ENCODE measurements around the gene UCP1. TPM values are rescaled to one million over a fixed set of nuclear protein-coding genes. Genes with fewer than 3 reads are reported as not detected.
A peak's percentile ranks its signal among the peaks of the same experiment; 100 is the strongest.

UCP1 gene
- total RNA-seq, 4 donors from 2014 or later: not detected

- H3K36me3 ChIP-seq: peaks cover 3% of the 10 kb centered on the region
- TF ChIP-seq POLR2AphosphoS5 (IDR thresholded peaks at IDR 0.05): no peak
- no peak for TF ChIP-seq EP300 (IDR thresholded peaks at IDR 0.05)
- no peak for TF ChIP-seq CTCF (IDR thresholded peaks at IDR 0.05)
- TF ChIP-seq POLR2A (IDR thresholded peaks at IDR 0.05): no peak
- no peak overlapping the region for H3K27ac ChIP-seq
- 82% methylated on average over 6 of the region's 6 CpGs for WGBS
- H3K27me3 ChIP-seq: no peaks in the 10 kb centered on the region
- H3K4me1 ChIP-seq: no peaks in the 10 kb centered on the region
- H3K9me3 ChIP-seq: no peaks in the 10 kb centered on the region
- no peak for DNase-seq (ENCODE audit: low spot score in 2 of 2)
- H3K4me3 ChIP-seq: no peak overlapping the region
Observed at GRCh38 chr4:140556372-140557085, 12.2 kb downstream of the UCP1 start.

- Histone ChIP-seq H3K9me3 (no peaks in the 10 kb centered on the region), H3K4me1 (no peaks in the 10 kb centered on the region), H3K27ac (no peak overlapping the region), H3K4me3 (no peak overlapping the region), H3K27me3 (no peaks in the 10 kb centered on the region), H3K36me3 (peaks cover 27% of the 10 kb centered on the region)
- TF ChIP-seq POLR2A (IDR thresholded peaks at IDR 0.05): no peak
- TF ChIP-seq POLR2AphosphoS5 (IDR thresholded peaks at IDR 0.05): no peak
- no peak for TF ChIP-seq EP300 (IDR thresholded peaks at IDR 0.05)
- TF ChIP-seq CTCF (IDR thresholded peaks at IDR 0.05): no peak
- no peak for DNase-seq (ENCODE audit: low spot score in 2 of 2)
- 81% methylated on average over 4 of the region's 4 CpGs for WGBS
Observed at GRCh38 chr4:140533951-140534480, 34.7 kb downstream of the UCP1 start.

DNA sequence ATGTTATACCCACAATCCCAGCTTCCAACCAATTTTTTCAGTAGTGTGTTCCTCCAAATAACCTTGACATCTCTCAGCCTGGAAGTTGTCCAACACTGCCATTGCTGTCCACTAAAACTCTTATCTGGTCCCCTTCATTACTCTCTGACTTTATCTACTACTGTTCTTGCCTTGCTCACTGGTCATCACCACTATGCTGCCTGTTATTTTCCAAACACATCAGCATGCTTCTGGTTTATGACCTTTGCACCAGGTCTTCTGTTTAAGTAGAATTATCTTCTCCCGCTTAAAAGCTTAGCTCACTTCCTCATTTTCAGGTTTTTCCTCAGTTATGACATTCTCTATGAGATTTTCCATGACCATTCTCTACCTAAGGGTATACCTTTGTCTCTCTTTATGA, 39.3 kb downstream of the UCP1 start:
- H3K27me3 ChIP-seq: no peaks in the 10 kb centered on the region
- WGBS: 78% methylated on average over 1 of the region's 1 CpG
- no peaks in the 10 kb centered on the region for H3K9me3 ChIP-seq
- H3K36me3 ChIP-seq: peaks cover 9% of the 10 kb centered on the region
- no peak for DNase-seq (ENCODE audit: low spot score in 2 of 2)
- no peak overlapping the region for H3K27ac ChIP-seq
- TF ChIP-seq POLR2AphosphoS5 (IDR thresholded peaks at IDR 0.05) (no peak), EP300 (IDR thresholded peaks at IDR 0.05) (no peak), CTCF (IDR thresholded peaks at IDR 0.05) (no peak), POLR2A (IDR thresholded peaks at IDR 0.05) (no peak)
- peaks cover 8% of the 10 kb centered on the region for H3K4me1 ChIP-seq
- no peak overlapping the region for H3K4me3 ChIP-seq

DNA sequence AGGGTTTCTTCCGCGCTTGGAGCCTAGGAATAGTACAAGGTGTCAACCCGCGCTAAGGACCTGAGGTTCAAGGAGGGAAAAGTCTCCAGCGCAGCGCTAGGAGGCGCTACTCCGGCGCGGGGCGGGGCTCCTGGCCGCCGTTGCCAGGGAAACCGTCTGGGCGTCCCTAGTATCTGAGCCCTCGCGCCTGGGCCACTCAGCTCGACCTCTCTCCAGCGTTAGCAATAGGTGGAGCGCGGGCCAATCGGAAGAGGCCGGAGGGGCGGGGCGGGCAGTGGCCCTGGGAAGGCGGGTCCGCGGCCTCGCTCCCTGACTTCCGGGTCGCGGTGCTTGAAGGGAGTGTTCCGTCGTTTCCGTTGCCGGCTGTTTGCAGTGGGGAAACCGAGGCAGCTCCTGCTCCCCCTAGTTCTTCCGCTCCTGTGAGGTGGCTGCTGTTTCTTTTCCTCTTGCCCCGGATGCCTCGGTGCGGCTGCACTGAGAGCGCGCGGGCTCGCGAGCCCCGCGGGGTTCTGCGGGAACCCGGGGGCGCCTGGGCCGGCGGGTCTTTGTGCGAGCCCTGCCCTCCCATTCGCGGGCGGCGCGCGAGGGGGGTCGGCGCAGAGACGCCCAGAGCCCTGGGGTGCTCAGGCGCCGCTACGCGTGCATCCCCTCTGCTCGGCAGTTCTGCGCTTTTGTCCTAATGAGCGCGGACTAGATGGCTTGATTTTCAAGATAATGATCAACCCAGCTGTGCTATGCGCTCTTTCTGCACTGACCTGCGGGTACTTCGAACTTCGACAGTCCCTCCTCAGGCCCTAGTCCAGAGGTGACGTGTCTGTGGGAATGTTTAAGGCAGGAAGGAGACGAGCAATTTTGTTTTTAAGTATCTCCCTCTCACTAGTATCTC, 44.7 kb downstream of the UCP1 start, which contains the start of gene ELMOD2:
ELMOD2 (plus strand) TSS at position 312 of the 886 bp plus-strand sequence. CDS start 1,261 bp downstream, outside the sequence.
- TF ChIP-seq CTCF (IDR thresholded peaks at IDR 0.05) (peak; percentile 74 to 97), EP300 (IDR thresholded peaks at IDR 0.05) (no peak), POLR2AphosphoS5 (IDR thresholded peaks at IDR 0.05) (no peak), POLR2A (IDR thresholded peaks at IDR 0.05) (no peak)
- Histone ChIP-seq H3K4me3 (peak within 1 kb of the TSS; percentile 81), H3K4me1 (peaks cover 8% of the 10 kb centered on the region), H3K27me3 (no peaks in the 10 kb centered on the region), H3K27ac (peak within 1 kb of the TSS; percentile 76), H3K36me3 (peaks cover 6% of the 10 kb centered on the region), H3K9me3 (no peaks in the 10 kb centered on the region)
- WGBS: 0% methylated on average over 30 of the region's 77 CpGs
- peak; percentile 98 to 99 for DNase-seq (ENCODE audit: low spot score in 2 of 2)
